Osteoblast (primary cell): ENCODE results near the gene PHLPP1. TPM values are rescaled to one million over a fixed set of nuclear protein-coding genes. Genes with fewer than 3 reads are reported as not detected.

Source experiments
- DNase-seq: peaks from one replicate; pipeline ENCODE4 v3.0.0; 2011; ENCODE audit warnings: low spot score, mixed read lengths; ENCODE audit not compliant: insufficient read length; ENCODE audit errors: missing footprints
- H2AFZ ChIP-seq: 2 replicates; pipeline ENCODE4 v1.6.0; 2011; ENCODE audit warnings: mild to moderate bottlenecking, low read length
- H3K27ac ChIP-seq: 2 replicates; pipeline ENCODE4 v1.5.1; 2011; ENCODE audit warnings: mild to moderate bottlenecking, low read depth, low read length, moderate library complexity
- H3K27me3 ChIP-seq: 2 replicates; pipeline ENCODE4 v1.6.0; 2012; ENCODE audit warnings: mild to moderate bottlenecking, control low read depth, inconsistent platforms, low read length, moderate library complexity; ENCODE audit not compliant: insufficient read depth
- H3K36me3 ChIP-seq: 2 replicates; pipeline ENCODE4 v1.5.1; 2011; ENCODE audit warnings: mild to moderate bottlenecking, low read length, control low read depth, moderate library complexity; ENCODE audit not compliant: insufficient read depth
- H3K4me1 ChIP-seq: 2 replicates; pipeline ENCODE4 v1.5.1; 2011; ENCODE audit warnings: mild to moderate bottlenecking, low read length, control low read depth, moderate library complexity; ENCODE audit not compliant: insufficient read depth
- H3K4me2 ChIP-seq: 2 replicates; pipeline ENCODE4 v1.6.0; 2011; ENCODE audit warnings: mild to moderate bottlenecking, low read length; ENCODE audit not compliant: insufficient read depth
- H3K4me3 ChIP-seq: fragments of 200-600 bp; sonication (generic); 3 replicates; pipeline ENCODE4 v1.5.1; 2012; ENCODE audit warnings: mild to moderate bottlenecking, low read length, inconsistent platforms; ENCODE audit not compliant: insufficient read depth
- H3K79me2 ChIP-seq: 2 replicates; pipeline ENCODE4 v1.6.0; 2012; ENCODE audit warnings: mild to moderate bottlenecking, low read length, control low read depth, inconsistent platforms; ENCODE audit not compliant: insufficient read depth
- H3K9me3 ChIP-seq: 2 replicates; pipeline ENCODE4 v1.5.1; 2011; ENCODE audit warnings: low read depth, low read length, control low read depth
- H4K20me1 ChIP-seq: 2 replicates; pipeline ENCODE4 v1.6.0; 2012; ENCODE audit warnings: mild to moderate bottlenecking, low read length, control low read depth; ENCODE audit not compliant: insufficient read depth
- total RNA-seq: library from RNA; depleted of rRNA; stranded (reverse); fragments of >200 nt; gene quantifications from 2 replicates; pipeline ENCODE4 v1.2.3, GENCODE V29; 2012
- TF ChIP-seq, protein P1 (sequence below): IDR thresholded peaks from 2 replicates; pipeline ENCODE4 v1.5.1; 2011; ENCODE audit warnings: mild to moderate bottlenecking, low read depth, low read length, moderate library complexity; ENCODE audit errors: extremely low read depth

PHLPP1 gene
- total RNA-seq, 1 donor = 6.9 TPM

DNA sequence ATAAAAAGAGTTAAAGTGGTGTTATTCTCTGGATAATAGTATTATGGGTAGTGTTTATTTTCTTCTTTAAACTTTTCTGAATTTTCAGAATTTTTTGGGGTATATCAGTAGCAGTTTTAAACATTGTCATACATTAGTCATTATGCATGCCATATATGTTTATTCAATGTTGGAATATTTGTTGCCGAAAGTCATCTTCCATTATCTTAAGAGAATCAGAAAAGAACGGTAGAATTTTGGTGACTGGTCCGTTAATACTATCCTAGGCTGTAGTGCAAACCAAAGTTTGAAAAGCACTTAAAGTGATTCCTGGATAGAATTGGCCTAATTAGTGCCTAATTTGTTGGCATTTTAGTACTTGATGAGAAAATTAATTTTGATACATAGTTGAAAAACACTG lies 244.1 kb downstream of the PHLPP1 start:
- H3K4me3 ChIP-seq = no peak overlapping the region
- H3K9me3 ChIP-seq = no peaks in the 10 kb centered on the region
- no peaks in the 10 kb centered on the region for H3K79me2 ChIP-seq

DNA sequence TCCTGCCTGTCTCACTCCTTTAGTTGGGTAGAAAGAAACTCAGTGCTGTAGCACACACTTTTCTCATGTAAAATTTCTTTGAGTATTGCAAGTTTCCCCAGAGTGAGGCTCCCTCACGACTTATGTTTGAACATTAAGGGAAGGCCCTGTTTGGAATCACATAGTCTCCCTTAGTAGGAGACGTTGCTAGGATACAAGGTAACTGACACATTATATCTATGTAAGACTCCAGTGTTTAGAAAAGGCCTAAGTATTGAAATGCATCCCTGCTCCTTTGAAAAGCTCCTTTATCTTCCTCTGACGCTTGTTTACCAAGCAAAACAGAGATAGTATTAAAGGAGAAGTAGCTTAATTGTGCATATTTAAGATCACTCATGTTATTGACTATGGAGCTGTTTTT lies 248.2 kb downstream of the PHLPP1 start:
- DNase-seq = no peak

More for the DNA sequence above, 244.1 kb downstream of the PHLPP1 start:
- no peaks in the 10 kb centered on the region for H3K4me1 ChIP-seq
- H3K27ac ChIP-seq = no peak overlapping the region
- DNase-seq = no peak
- no peaks in the 10 kb centered on the region for H3K27me3 ChIP-seq
- TF ChIP-seq, protein P1, sequence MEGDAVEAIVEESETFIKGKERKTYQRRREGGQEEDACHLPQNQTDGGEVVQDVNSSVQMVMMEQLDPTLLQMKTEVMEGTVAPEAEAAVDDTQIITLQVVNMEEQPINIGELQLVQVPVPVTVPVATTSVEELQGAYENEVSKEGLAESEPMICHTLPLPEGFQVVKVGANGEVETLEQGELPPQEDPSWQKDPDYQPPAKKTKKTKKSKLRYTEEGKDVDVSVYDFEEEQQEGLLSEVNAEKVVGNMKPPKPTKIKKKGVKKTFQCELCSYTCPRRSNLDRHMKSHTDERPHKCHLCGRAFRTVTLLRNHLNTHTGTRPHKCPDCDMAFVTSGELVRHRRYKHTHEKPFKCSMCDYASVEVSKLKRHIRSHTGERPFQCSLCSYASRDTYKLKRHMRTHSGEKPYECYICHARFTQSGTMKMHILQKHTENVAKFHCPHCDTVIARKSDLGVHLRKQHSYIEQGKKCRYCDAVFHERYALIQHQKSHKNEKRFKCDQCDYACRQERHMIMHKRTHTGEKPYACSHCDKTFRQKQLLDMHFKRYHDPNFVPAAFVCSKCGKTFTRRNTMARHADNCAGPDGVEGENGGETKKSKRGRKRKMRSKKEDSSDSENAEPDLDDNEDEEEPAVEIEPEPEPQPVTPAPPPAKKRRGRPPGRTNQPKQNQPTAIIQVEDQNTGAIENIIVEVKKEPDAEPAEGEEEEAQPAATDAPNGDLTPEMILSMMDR = no peak
- H3K4me2 ChIP-seq = no peak overlapping the region
- peak overlapping the region; percentile 12 for H2AFZ ChIP-seq
- no peaks in the 10 kb centered on the region for H3K36me3 ChIP-seq
- no peaks in the 10 kb centered on the region for H4K20me1 ChIP-seq

DNA sequence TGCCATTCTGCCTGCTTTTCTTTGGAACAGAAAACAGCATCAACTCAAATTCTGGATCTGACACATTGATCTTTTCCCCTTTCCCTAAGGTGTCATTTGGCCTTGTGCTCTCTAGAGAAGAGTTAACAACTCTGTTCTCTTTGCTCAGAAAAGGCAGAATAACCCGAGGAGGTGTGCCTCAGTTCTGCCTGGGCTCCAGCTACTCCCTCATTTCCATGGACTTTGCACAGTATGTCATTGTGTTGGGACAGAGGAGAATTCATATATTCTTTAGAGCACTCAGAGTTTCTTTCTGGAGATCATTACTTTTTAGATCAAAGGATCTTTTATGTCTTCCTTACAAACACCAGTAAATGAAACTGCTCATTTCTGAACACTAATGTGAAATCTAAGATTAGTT lies 249.1 kb downstream of the PHLPP1 start:
- no peak overlapping the region for H3K4me2 ChIP-seq
- H3K79me2 ChIP-seq = no peaks in the 10 kb centered on the region
- H3K4me3 ChIP-seq = no peak overlapping the region
- no peaks in the 10 kb centered on the region for H3K36me3 ChIP-seq
- H4K20me1 ChIP-seq = no peaks in the 10 kb centered on the region
- DNase-seq = no peak
- H3K9me3 ChIP-seq = no peaks in the 10 kb centered on the region
- no peak overlapping the region for H2AFZ ChIP-seq
- no peaks in the 10 kb centered on the region for H3K4me1 ChIP-seq
- TF ChIP-seq, protein P1 = no peak
- H3K27ac ChIP-seq = no peak overlapping the region
- H3K27me3 ChIP-seq = no peaks in the 10 kb centered on the region

More for the DNA sequence above, 248.2 kb downstream of the PHLPP1 start:
- H2AFZ ChIP-seq = no peak overlapping the region
- H3K4me3 ChIP-seq = no peak overlapping the region
- no peaks in the 10 kb centered on the region for H3K36me3 ChIP-seq
- H3K4me1 ChIP-seq = no peaks in the 10 kb centered on the region
- H3K4me2 ChIP-seq = no peak overlapping the region
- no peaks in the 10 kb centered on the region for H4K20me1 ChIP-seq
- no peaks in the 10 kb centered on the region for H3K79me2 ChIP-seq
- H3K27ac ChIP-seq = no peak overlapping the region
- H3K9me3 ChIP-seq = no peaks in the 10 kb centered on the region
- H3K27me3 ChIP-seq = no peaks in the 10 kb centered on the region
- TF ChIP-seq, protein P1 = no peak

DNA sequence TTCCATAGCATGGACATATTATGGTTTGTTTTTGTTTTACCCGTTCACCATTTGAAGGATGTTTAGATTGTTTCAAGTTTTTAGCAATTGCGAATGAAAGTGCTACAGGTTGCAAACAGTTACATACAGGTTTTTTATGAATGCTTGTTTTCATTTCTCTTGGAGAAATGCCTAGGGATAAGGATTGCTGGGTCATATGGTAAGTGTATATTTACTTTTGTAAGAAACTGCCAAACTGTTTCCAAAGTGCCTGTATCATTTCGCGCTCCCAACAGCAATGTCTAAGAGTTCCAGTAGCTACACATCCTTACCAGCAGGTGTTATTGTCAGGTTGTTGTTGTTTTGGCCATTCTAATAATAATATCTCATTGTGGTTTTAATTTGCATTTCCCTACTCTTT lies 251.7 kb downstream of the PHLPP1 start:
- TF ChIP-seq, protein P1 = no peak
- Histone ChIP-seq H3K9me3 (no peaks in the 10 kb centered on the region), H3K4me1 (no peaks in the 10 kb centered on the region), H3K27ac (no peak overlapping the region), H3K36me3 (no peaks in the 10 kb centered on the region), H3K27me3 (no peaks in the 10 kb centered on the region), H2AFZ (no peak overlapping the region), H3K79me2 (no peaks in the 10 kb centered on the region), H3K4me3 (no peak overlapping the region), H4K20me1 (no peaks in the 10 kb centered on the region), H3K4me2 (no peak overlapping the region)
- DNase-seq = no peak
